HepG2 (cell line): Measurements from ENCODE around the gene CHCHD5. TPM values are rescaled to one million over a fixed set of nuclear protein-coding genes. Genes with fewer than 3 reads are reported as not detected.

Experiments used
- ATF3 ChIP-seq: sonication (generic); formaldehyde crosslinking; IDR thresholded peaks from 2 replicates; pipeline ENCODE4 v1.4.0; 2020; ENCODE audit warnings: missing genetic modification reagents
- ATF5 ChIP-seq: sonication (generic); formaldehyde crosslinking; IDR thresholded peaks from 2 replicates; pipeline ENCODE4 v1.4.0; 2020; ENCODE audit warnings: mild to moderate bottlenecking, low read depth, missing genetic modification reagents
- BATF2 ChIP-seq: sonication (generic); formaldehyde crosslinking; IDR thresholded peaks from 2 replicates; pipeline ENCODE4 v1.8.0; 2022; ENCODE audit warnings: mild to moderate bottlenecking, missing genetic modification reagents, moderate library complexity
- CEBPG ChIP-seq: IDR thresholded peaks from 2 replicates; pipeline ENCODE4 v1.6.1; 2016
- KAT7 ChIP-seq: IDR thresholded peaks from 2 replicates; pipeline ENCODE4 v1.6.1; 2018; ENCODE audit warnings: borderline replicate concordance, missing compliant biosample characterization
- KDM2A ChIP-seq: sonication (generic); formaldehyde crosslinking; IDR thresholded peaks from 2 replicates; pipeline ENCODE4 v1.4.0; 2020; ENCODE audit warnings: low read depth, missing genetic modification reagents, borderline replicate concordance
- KLF16 ChIP-seq, 2 experiments: sonication (generic) in 1 of 2; formaldehyde crosslinking in 1 of 2; IDR thresholded peaks; 2 replicates each; pipeline versions ENCODE4 v1.6.1 to v1.8.0; 2016 to 2023; ENCODE audit warnings: missing genetic modification reagents in 2 of 2, missing compliant biosample characterization in 1 of 2
- MEIS2 ChIP-seq: sonication (generic); formaldehyde crosslinking; IDR thresholded peaks from 2 replicates; pipeline ENCODE4 v1.9.0; 2021; ENCODE audit warnings: mild to moderate bottlenecking, missing genetic modification reagents
- NBN ChIP-seq: fragments of 450-650 bp; conservative IDR thresholded peaks from 2 replicates; pipeline ENCODE4 v1.6.1; 2017
- PITX1 ChIP-seq: sonication (generic); formaldehyde crosslinking; IDR thresholded peaks from 2 replicates; pipeline ENCODE4 v1.5.1; 2020; ENCODE audit warnings: mild to moderate bottlenecking, missing genetic modification reagents
- RAD51 ChIP-seq: fragments of 450-650 bp; IDR thresholded peaks from 2 replicates; pipeline ENCODE4 v1.6.1; 2016; ENCODE audit warnings: borderline replicate concordance
- USF2 ChIP-seq, 2 experiments: sonication (generic) in 1 of 2; formaldehyde crosslinking in 1 of 2; IDR thresholded peaks; 2 replicates each; pipeline versions ENCODE4 v1.5.1 to v1.6.1; 2011 to 2020; ENCODE audit warnings: borderline replicate concordance in 1 of 2, low read depth in 1 of 2, low read length in 1 of 2, mild to moderate bottlenecking in 1 of 2, missing genetic modification reagents in 1 of 2, moderate library complexity in 1 of 2
- XRCC5 ChIP-seq: fragments of 200-400 bp; formaldehyde crosslinking; optimal IDR thresholded peaks from 2 replicates; pipeline ENCODE3; 2017; ENCODE audit warnings: mild to moderate bottlenecking, low read length
- ZGPAT ChIP-seq: IDR thresholded peaks from 2 replicates; pipeline ENCODE4 v1.6.1; 2016; ENCODE audit warnings: mild to moderate bottlenecking
- ZNF468 ChIP-seq: sonication (generic); formaldehyde crosslinking; IDR thresholded peaks from 2 replicates; pipeline ENCODE4 v1.8.0; 2022; ENCODE audit warnings: mild to moderate bottlenecking, moderate library complexity, missing genetic modification reagents
- ZNF567 ChIP-seq: sonication (generic); formaldehyde crosslinking; IDR thresholded peaks from 2 replicates; pipeline ENCODE4 v1.8.1; 2023; ENCODE audit warnings: mild to moderate bottlenecking, missing genetic modification reagents, borderline replicate concordance
- ZNF639 ChIP-seq: conservative IDR thresholded peaks from 2 replicates; pipeline ENCODE4 v1.6.1; 2018; ENCODE audit warnings: missing genetic modification reagents
- ZNF691 ChIP-seq: sonication (generic); formaldehyde crosslinking; IDR thresholded peaks from 2 replicates; pipeline ENCODE4 v1.4.0; 2020; ENCODE audit warnings: missing genetic modification reagents, low read depth, mild to moderate bottlenecking, borderline replicate concordance
- ZNF780A ChIP-seq: sonication (generic); formaldehyde crosslinking; IDR thresholded peaks from 2 replicates; pipeline ENCODE4 v1.8.0; 2022; ENCODE audit warnings: mild to moderate bottlenecking, missing genetic modification reagents, moderate library complexity
- ZZZ3 ChIP-seq: sonication (generic); formaldehyde crosslinking; IDR thresholded peaks from 2 replicates; pipeline ENCODE4 v1.4.0; 2020; ENCODE audit warnings: missing genetic modification reagents, mild to moderate bottlenecking, borderline replicate concordance
- polyA plus RNA-seq, 8 experiments: library from polyadenylated mRNA; depleted of rRNA in 3 of 8; stranded (reverse) in 7 of 8; unstranded in 1 of 8; fragments of >200 nt; fragmentation: Illumina TruSeq in 4 of 8; extraction: Trizol in 4 of 8; gene quantifications; 2 replicates each; pipeline versions ENCODE4 v1.2.1 to v1.2.3, GENCODE V29; 2011 to 2016; ENCODE audit warnings: low read depth in 4 of 8, missing spikeins in 1 of 8, mixed read lengths in 1 of 8; ENCODE audit not compliant: insufficient read depth in 1 of 8
- total RNA-seq, 5 experiments: library from RNA; depleted of rRNA; stranded (reverse); fragments of >200 nt; fragmentation: Illumina TruSeq; extraction: Trizol; gene quantifications; 2 replicates each; pipeline ENCODE4 v1.2.3, GENCODE V29; 2016; ENCODE audit warnings: low read depth in 1 of 5

The CHCHD5 gene
- total and polyA plus RNA-seq, 2 of the 13 experiments (the other 11 are each of a cell fraction or from before 2014, with no cell fraction given): 19.0 to 23.9 TPM

- TF ChIP-seq ATF3 (CRISPR knock-in tag) (no peak), ZZZ3 (no peak), KAT7 (CRISPR knock-in tag) (0 out of 2 replicates have a peak, but pooled peaks have one; percentile 32), KDM2A (peak; percentile 80; the same call in 1 of the 2 replicates), ZNF567 (CRISPR knock-in tag) (peak; percentile 73; the same call in 1 of the 2 replicates), NBN (no peak), ZNF468 (no peak), XRCC5 (peak; percentile 59), USF2 (IDR thresholded peaks at IDR 0.05; ENCODE audit: low read depth, low read length) (no peak), USF2 (CRISPR knock-in tag; IDR thresholded peaks at IDR 0.05; ENCODE audit: borderline replicate concordance) (no peak), ZGPAT (CRISPR knock-in tag) (peak; percentile 61), BATF2 (no peak), ZNF780A (no peak), RAD51 (no peak), ATF5 (CRISPR knock-in tag) (no peak), ZNF691 (CRISPR knock-in tag) (peak; percentile 55; the same call in 1 of the 2 replicates), PITX1 (peak; percentile 35; the same call in 1 of the 2 replicates), KLF16 (CRISPR knock-in tag; IDR thresholded peaks at IDR 0.05) (peak in 1 of 2 experiments; percentile 51; a peak in 1 of 4 replicates), CEBPG (peak; percentile 33; the same call in 1 of the 2 replicates), MEIS2 (CRISPR knock-in tag) (peak; percentile 51; the same call in 1 of the 2 replicates), ZNF639 (CRISPR knock-in tag) (no peak)
Measured at GRCh38 chr2:112626604-112627059, 42.2 kb downstream of the CHCHD5 start (continued).
